GM12801 (cell line): ENCODE measurements around the gene FRAT2.

ENCODE experiments used
- CTCF ChIP-seq: IDR thresholded peaks from one replicate; pipeline ENCODE4 v1.5.1; 2011; ENCODE audit warnings: control low read depth; ENCODE audit not compliant: insufficient read length; ENCODE audit errors: extremely low read depth

FRAT2 gene

GRCh38 chr10:97292097-97292861 is 42.2 kb downstream of the FRAT2 start, which contains the start of gene ARHGAP19:
ARHGAP19 (minus strand) TSS chr10:97292637; CDS start chr10:97292627, 10 bp downstream.
- TF ChIP-seq CTCF, result no peak

- no peak for TF ChIP-seq CTCF
Measured at GRCh38 chr10:97291357-97292096, 43.0 kb downstream of the FRAT2 start.
